MM.1S (cell line): Measurements from ENCODE around the gene UBC.
A peak's percentile ranks its signal among the peaks of the same experiment; 100 is the strongest.

Experiments used
- DNase-seq: peaks from one replicate; pipeline ENCODE4 v3.0.0-alpha.2; 2015
- H2AFZ ChIP-seq: fragments of 300-600 bp; sonication (generic); 2 replicates; pipeline ENCODE4 v1.6.0; 2016; ENCODE audit warnings: antibody characterized with exemption, low read length
- H3F3A ChIP-seq: fragments of 300-600 bp; sonication (generic); 2 replicates; pipeline ENCODE4 v1.6.1; 2016; ENCODE audit warnings: mild to moderate bottlenecking, antibody characterized with exemption, low read length, moderate library complexity, mixed read lengths; ENCODE audit not compliant: insufficient read depth
- H3K27ac ChIP-seq: fragments of 300-600 bp; sonication (generic); 2 replicates; pipeline ENCODE4 v1.5.1; 2016; ENCODE audit warnings: mild to moderate bottlenecking, low read length
- H3K27me3 ChIP-seq: fragments of 300-600 bp; sonication (generic); replicated peaks from 2 replicates; pipeline ENCODE4 v1.6.0; 2016; ENCODE audit warnings: low read length; ENCODE audit not compliant: insufficient read depth
- H3K36me3 ChIP-seq: fragments of 300-600 bp; sonication (generic); replicated peaks from 2 replicates; pipeline ENCODE4 v1.6.1; 2016; ENCODE audit warnings: mild to moderate bottlenecking, low read length, mixed read lengths; ENCODE audit not compliant: insufficient read depth
- H3K4me1 ChIP-seq: fragments of 300-600 bp; sonication (generic); 2 replicates; pipeline ENCODE4 v1.6.1; 2016; ENCODE audit warnings: low read length, mixed read lengths
- H3K4me2 ChIP-seq: fragments of 300-600 bp; sonication (generic); 2 replicates; pipeline ENCODE4 v1.6.0; 2016; ENCODE audit warnings: low read depth, low read length
- H3K4me3 ChIP-seq: fragments of 300-600 bp; sonication (generic); 2 replicates; pipeline ENCODE4 v1.5.1; 2016; ENCODE audit warnings: low read length, mixed read lengths
- H3K79me2 ChIP-seq: fragments of 300-600 bp; sonication (generic); 2 replicates; pipeline ENCODE4 v1.6.1; 2016; ENCODE audit warnings: mixed run types, low read length, mixed read lengths
- H3K9ac ChIP-seq: fragments of 300-600 bp; sonication (generic); 2 replicates; pipeline ENCODE4 v1.6.1; 2016; ENCODE audit warnings: low read length, mixed read lengths
- H3K9me2 ChIP-seq: fragments of 300-600 bp; sonication (generic); replicated peaks from 2 replicates; pipeline ENCODE4 v1.6.1; 2016; ENCODE audit warnings: mild to moderate bottlenecking, low read length, mixed read lengths; ENCODE audit not compliant: insufficient read depth
- H3K9me3 ChIP-seq: fragments of 300-600 bp; sonication (generic); replicated peaks from 2 replicates; pipeline ENCODE4 v1.6.1; 2016; ENCODE audit warnings: mild to moderate bottlenecking, low read length, mixed read lengths; ENCODE audit not compliant: insufficient read depth
- H4K20me1 ChIP-seq: fragments of 300-600 bp; sonication (generic); 2 replicates; pipeline ENCODE4 v1.6.1; 2016; ENCODE audit warnings: mild to moderate bottlenecking, low read length, moderate library complexity, mixed read lengths; ENCODE audit not compliant: insufficient read depth
- CTCF ChIP-seq: fragments of 300-600 bp; sonication (generic); IDR thresholded peaks from 2 replicates; pipeline ENCODE4 v1.5.1; 2016; ENCODE audit warnings: antibody characterized with exemption, low read length, mixed read lengths
- EZH2 ChIP-seq: fragments of 300-600 bp; sonication (generic); optimal IDR thresholded peaks from 2 replicates; pipeline ENCODE3; 2017; ENCODE audit warnings: low read depth, mild to moderate bottlenecking, antibody characterized with exemption, low read length, mixed read lengths
- EZH2phosphoT487 ChIP-seq: fragments of 300-600 bp; sonication (generic); IDR thresholded peaks from 2 replicates; pipeline ENCODE4 v1.6.1; 2018; ENCODE audit warnings: antibody characterized with exemption, low read length

The UBC gene

DNA sequence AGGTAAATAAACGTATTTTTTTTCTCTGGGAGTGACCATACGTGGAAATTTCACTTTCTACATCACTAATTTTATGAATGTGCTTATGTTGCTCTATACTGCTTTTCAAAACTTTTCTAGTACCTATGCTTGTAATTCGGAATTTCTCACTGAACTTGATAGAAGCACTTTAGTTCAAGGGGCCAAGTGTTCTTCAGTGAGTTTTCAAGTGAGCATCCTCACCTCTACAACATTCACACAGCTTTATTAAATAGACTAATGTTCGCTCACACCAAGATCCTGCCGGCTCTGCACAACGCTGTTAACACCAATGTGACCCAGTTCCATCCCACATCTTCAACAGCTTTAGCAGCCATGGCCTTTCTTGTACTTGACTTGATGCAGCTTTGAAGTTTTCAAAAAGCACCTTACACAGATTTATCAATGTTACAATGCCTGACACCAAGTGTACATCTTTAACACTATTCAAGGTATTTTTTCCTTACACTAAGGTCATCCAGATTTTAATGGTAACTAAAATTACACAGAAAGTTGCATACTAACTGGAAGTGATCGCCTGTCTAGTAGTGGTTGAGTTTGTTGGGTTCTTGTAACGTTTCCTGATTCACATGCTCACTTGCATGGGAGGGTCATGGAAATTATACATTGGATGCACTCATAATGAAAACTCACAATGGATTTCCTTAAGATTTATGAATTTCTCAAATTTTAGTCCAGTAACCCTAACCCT, 4.5 kb downstream of the UBC start:
- no peak overlapping the region for H3K9ac ChIP-seq
- DNase-seq, result no peak
- no peak overlapping the region for H2AFZ ChIP-seq
- H4K20me1 ChIP-seq, result peaks cover 31% of the 10 kb centered on the region
- no peaks in the 10 kb centered on the region for H3K4me1 ChIP-seq
- peaks cover 31% of the 10 kb centered on the region for H3K79me2 ChIP-seq
- H3K4me2 ChIP-seq, result no peak overlapping the region
- H3K27me3 ChIP-seq, result no peaks in the 10 kb centered on the region
- no peaks in the 10 kb centered on the region for H3K9me2 ChIP-seq
- H3F3A ChIP-seq, result peaks cover 35% of the 10 kb centered on the region
- no peaks in the 10 kb centered on the region for H3K36me3 ChIP-seq
- H3K9me3 ChIP-seq, result no peaks in the 10 kb centered on the region
- no peak overlapping the region for H3K27ac ChIP-seq
- TF ChIP-seq EZH2phosphoT487, result no peak
- no peak for TF ChIP-seq EZH2
- no peak for TF ChIP-seq CTCF
- H3K4me3 ChIP-seq, result no peak overlapping the region

DNA sequence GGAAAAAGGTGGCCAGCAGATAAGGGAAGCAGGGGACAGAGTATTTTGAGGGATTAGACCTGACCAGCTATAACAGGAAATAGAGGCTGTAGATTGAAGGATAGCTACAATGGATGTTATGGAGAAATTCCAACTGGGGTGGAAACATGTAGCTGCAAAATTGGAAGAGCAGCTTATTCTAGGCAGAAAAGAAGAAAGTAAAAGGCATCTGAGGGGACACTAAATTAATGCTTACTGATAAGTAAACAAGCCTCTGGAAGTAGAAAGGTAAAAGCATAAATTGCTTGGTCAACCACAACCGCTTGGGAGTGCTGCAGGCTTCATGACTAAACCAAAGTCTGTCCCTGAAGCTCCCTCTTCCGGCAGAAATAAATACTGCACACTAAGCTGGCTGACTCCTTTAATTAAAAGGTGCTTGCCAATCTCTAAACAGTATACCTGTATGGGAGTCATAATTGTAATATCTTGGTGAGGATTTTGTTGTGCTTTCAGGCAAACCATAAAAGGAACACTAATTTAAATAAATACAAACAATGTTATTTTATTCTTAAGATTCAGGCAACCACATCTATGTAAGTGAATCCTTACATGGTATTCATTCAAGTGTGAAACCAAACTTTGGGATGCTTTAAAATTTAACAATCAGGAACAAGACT, 7.7 kb downstream of the UBC start:
- peak; percentile 88 for DNase-seq
- no peaks in the 10 kb centered on the region for H3K9me3 ChIP-seq
- H4K20me1 ChIP-seq, result peaks cover 20% of the 10 kb centered on the region
- TF ChIP-seq EZH2phosphoT487, result no peak
- peak; percentile 87 for TF ChIP-seq CTCF
- no peak overlapping the region for H3K4me3 ChIP-seq
- H3K36me3 ChIP-seq, result no peaks in the 10 kb centered on the region
- H3F3A ChIP-seq, result peaks cover 25% of the 10 kb centered on the region
- H3K9ac ChIP-seq, result no peak overlapping the region
- H3K4me2 ChIP-seq, result no peak overlapping the region
- H3K27me3 ChIP-seq, result no peaks in the 10 kb centered on the region
- no peaks in the 10 kb centered on the region for H3K9me2 ChIP-seq
- no peaks in the 10 kb centered on the region for H3K4me1 ChIP-seq
- H2AFZ ChIP-seq, result no peak overlapping the region
- no peak overlapping the region for H3K27ac ChIP-seq
- peaks cover 13% of the 10 kb centered on the region for H3K79me2 ChIP-seq

- Histone ChIP-seq H3F3A (0 out of 2 replicates have a peak, but pooled peaks cover 4% of the 10 kb centered on the region), H4K20me1 (no peaks in the 10 kb centered on the region), H3K4me3 (no peak overlapping the region), H3K9me2 (no peaks in the 10 kb centered on the region), H3K79me2 (no peaks in the 10 kb centered on the region), H3K9me3 (no peaks in the 10 kb centered on the region), H3K27me3 (no peaks in the 10 kb centered on the region), H3K36me3 (no peaks in the 10 kb centered on the region), H3K27ac (no peak overlapping the region), H3K9ac (no peak overlapping the region), H3K4me1 (no peaks in the 10 kb centered on the region), H2AFZ (no peak overlapping the region), H3K4me2 (no peak overlapping the region)
- no peak for TF ChIP-seq EZH2
- no peak for TF ChIP-seq EZH2phosphoT487
- TF ChIP-seq CTCF, result no peak
- no peak for DNase-seq
These were observed 9.9 kb downstream of the UBC start for GRCh38 chr12:124904306-124905098.
